Measurements from ENCODE around the gene MAG. TPM values are rescaled to one million over a fixed set of nuclear protein-coding genes. Genes with fewer than 3 reads are reported as not detected.

Gene MAG
- total RNA-seq, 1 experiment from 2014 or later: 0.17 TPM

Small RNA genes lying within 50 kb of the gene (microRNA-seq; reads per million reads assigned to microRNA genes)
- not detected for gene MIR5196 (ENCODE audit: borderline number of aligned reads)

Other genes with a start within 250 kb of the MAG start
- gene FXYD3, start 176.3 kb upstream of the MAG start, total RNA-seq (2021; ENCODE audit: unreplicated experiment): 17.4 TPM
- 0.32 TPM for gene LGI4, start 157.1 kb upstream of the MAG start, total RNA-seq (2021; ENCODE audit: unreplicated experiment)
- 7.8 TPM for gene FXYD1, start 153.3 kb upstream of the MAG start, total RNA-seq (2021; ENCODE audit: unreplicated experiment)
- gene FXYD7, start 148.9 kb upstream of the MAG start, total RNA-seq (2021; ENCODE audit: unreplicated experiment): 0.71 TPM
- 123 TPM for gene FXYD5, start 137.4 kb upstream of the MAG start, total RNA-seq (2021; ENCODE audit: unreplicated experiment)
- gene FAM187B, start 63.4 kb upstream of the MAG start, total RNA-seq (2021; ENCODE audit: unreplicated experiment): not detected
- 211 TPM for gene LSR, start 43.2 kb upstream of the MAG start, total RNA-seq (2021; ENCODE audit: unreplicated experiment)
- gene USF2, start 23.2 kb upstream of the MAG start, total RNA-seq (2021; ENCODE audit: unreplicated experiment): 98.4 TPM
- gene HAMP, start 9.6 kb upstream of the MAG start, total RNA-seq (2021; ENCODE audit: unreplicated experiment): not detected
- 7.0 TPM for gene CD22, start 37.0 kb downstream of the MAG start, total RNA-seq (2021; ENCODE audit: unreplicated experiment)
- gene FFAR1, start 55.7 kb downstream of the MAG start, total RNA-seq (2021; ENCODE audit: unreplicated experiment): not detected
- not detected for gene FFAR3, start 66.3 kb downstream of the MAG start, total RNA-seq (2021; ENCODE audit: unreplicated experiment)
- gene GPR42, start 78.9 kb downstream of the MAG start, total RNA-seq (2021; ENCODE audit: unreplicated experiment): not detected
- gene FFAR2, start 156.1 kb downstream of the MAG start, total RNA-seq (2021; ENCODE audit: unreplicated experiment): not detected
- gene KRTDAP, start 198.3 kb downstream of the MAG start, total RNA-seq (2021; ENCODE audit: unreplicated experiment): 0.74 TPM
- gene DMKN, start 221.5 kb downstream of the MAG start, total RNA-seq (2021; ENCODE audit: unreplicated experiment): 246 TPM
- gene SBSN, start 236.2 kb downstream of the MAG start, total RNA-seq (2021; ENCODE audit: unreplicated experiment): 0.66 TPM
- gene GAPDHS, start 241.3 kb downstream of the MAG start, total RNA-seq (2021; ENCODE audit: unreplicated experiment): not detected

All from HCT116 (cell line).